Measurements from ENCODE around the gene WFDC9.
"Not testable (repeated sequence)": the region's sequence is repeated elsewhere in the genome, so short reads cannot be mapped to it uniquely, and the experiment has no call there.

Gene WFDC9

GRCh38 chr20:45657038-45657437 is 26.0 kb upstream of the WFDC9 start:
- WGBS, 2 donors (ENCODE audit: extremely low coverage in 2 of 2, insufficient read length in 2 of 2, insufficient replicate concordance in 1 of 2): no CpG with 5 or more reads among the region's 3 CpGs
- H3K23ac ChIP-seq (ENCODE audit: low read depth, low read length, poor library complexity); H3K4me1 ChIP-seq (ENCODE audit: control insufficient read depth in 2 of 2, insufficient read depth in 1 of 2, low read depth in 1 of 2, low read length in 2 of 2); H4K91ac ChIP-seq (ENCODE audit: low read depth, low read length, poor library complexity); H2BK12ac ChIP-seq (ENCODE audit: low read length); H3K36me3 ChIP-seq (replicated peaks in 1 of 2; ENCODE audit: control insufficient read depth in 2 of 2, insufficient read depth in 2 of 2, low read length in 2 of 2); H3K79me1 ChIP-seq (ENCODE audit: low read depth, low read length); H3K9ac ChIP-seq (ENCODE audit: low read depth, low read length, poor library complexity); H3K4me2 ChIP-seq (ENCODE audit: insufficient read depth, low read length, poor library complexity, severe bottlenecking); H2BK120ac ChIP-seq (ENCODE audit: low read depth, low read length); H3K14ac ChIP-seq (ENCODE audit: low read length); H2BK15ac ChIP-seq (ENCODE audit: low read length); H3K4ac ChIP-seq (ENCODE audit: low read length); H2AK5ac ChIP-seq (ENCODE audit: low read depth, low read length); H3K27ac ChIP-seq (replicated peaks; ENCODE audit: low read length); H3K9me3 ChIP-seq (replicated peaks in 1 of 2; ENCODE audit: control insufficient read depth in 2 of 2, insufficient read depth in 1 of 2, low read depth in 1 of 2, low read length in 2 of 2); H2AFZ ChIP-seq (ENCODE audit: low read length); H2BK5ac ChIP-seq (ENCODE audit: low read length); H3K4me3 ChIP-seq (ENCODE audit: low read length in 2 of 2); H4K8ac ChIP-seq (ENCODE audit: low read depth, low read length); H3K18ac ChIP-seq (ENCODE audit: low read length); H3K27me3 ChIP-seq (ENCODE audit: control insufficient read depth in 3 of 3, insufficient read depth in 3 of 3, low read depth in 1 of 3, low read length in 3 of 3); DNase-seq (ENCODE audit: low spot score): not testable (repeated sequence)

- H3K79me1 ChIP-seq (ENCODE audit: low read depth, low read length); H4K91ac ChIP-seq (ENCODE audit: low read depth, low read length, poor library complexity); H2BK120ac ChIP-seq (ENCODE audit: low read depth, low read length); H3K9me3 ChIP-seq (replicated peaks in 1 of 2; ENCODE audit: control insufficient read depth in 2 of 2, insufficient read depth in 1 of 2, low read depth in 1 of 2, low read length in 2 of 2); H2BK5ac ChIP-seq (ENCODE audit: low read length); H2AK5ac ChIP-seq (ENCODE audit: low read depth, low read length); H3K23ac ChIP-seq (ENCODE audit: low read depth, low read length, poor library complexity); H2AFZ ChIP-seq (ENCODE audit: low read length); H3K36me3 ChIP-seq (replicated peaks in 1 of 2; ENCODE audit: control insufficient read depth in 2 of 2, insufficient read depth in 2 of 2, low read length in 2 of 2); H3K4ac ChIP-seq (ENCODE audit: low read length); H3K4me1 ChIP-seq (ENCODE audit: control insufficient read depth in 2 of 2, insufficient read depth in 1 of 2, low read depth in 1 of 2, low read length in 2 of 2); H3K4me2 ChIP-seq (ENCODE audit: insufficient read depth, low read length, poor library complexity, severe bottlenecking); H3K14ac ChIP-seq (ENCODE audit: low read length); H2BK15ac ChIP-seq (ENCODE audit: low read length); H3K4me3 ChIP-seq (ENCODE audit: low read length in 2 of 2); H3K27me3 ChIP-seq (ENCODE audit: control insufficient read depth in 3 of 3, insufficient read depth in 3 of 3, low read depth in 1 of 3, low read length in 3 of 3); H4K8ac ChIP-seq (ENCODE audit: low read depth, low read length); H3K27ac ChIP-seq (replicated peaks; ENCODE audit: low read length); DNase-seq (ENCODE audit: low spot score); H3K18ac ChIP-seq (ENCODE audit: low read length); H3K9ac ChIP-seq (ENCODE audit: low read depth, low read length, poor library complexity); H2BK12ac ChIP-seq (ENCODE audit: low read length): not testable (repeated sequence)
- WGBS, 2 donors (ENCODE audit: extremely low coverage in 2 of 2, insufficient read length in 2 of 2, insufficient replicate concordance in 1 of 2): no CpG with 5 or more reads among the region's 7 CpGs
These were observed 20.6 kb upstream of the WFDC9 start for GRCh38 chr20:45651726-45652125.

GRCh38 chr20:45649312-45649863 is 18.3 kb upstream of the WFDC9 start:
- H2BK15ac ChIP-seq (ENCODE audit: low read length): no peak overlapping the region
- H2BK5ac ChIP-seq (ENCODE audit: low read length): no peak overlapping the region
- peaks cover 0 to 9% of the 10 kb centered on the region in 2 donors for H3K9me3 ChIP-seq (replicated peaks in 1 of 2; ENCODE audit: control insufficient read depth in 2 of 2, insufficient read depth in 1 of 2, low read depth in 1 of 2, low read length in 2 of 2)
- no peak for DNase-seq (ENCODE audit: low spot score)
- no peaks in the 10 kb centered on the region for H3K4me1 ChIP-seq (ENCODE audit: control insufficient read depth in 2 of 2, insufficient read depth in 1 of 2, low read depth in 1 of 2, low read length in 2 of 2)
- H3K27ac ChIP-seq (replicated peaks; ENCODE audit: low read length): no peak overlapping the region
- no peaks in the 10 kb centered on the region for H3K79me1 ChIP-seq (ENCODE audit: low read depth, low read length)
- no peaks in the 10 kb centered on the region for H3K36me3 ChIP-seq (replicated peaks in 1 of 2; ENCODE audit: control insufficient read depth in 2 of 2, insufficient read depth in 2 of 2, low read length in 2 of 2)
- no CpG with 5 or more reads among the region's 6 CpGs for WGBS, 2 donors (ENCODE audit: extremely low coverage in 2 of 2, insufficient read length in 2 of 2, insufficient replicate concordance in 1 of 2)
- H3K18ac ChIP-seq (ENCODE audit: low read length): no peak overlapping the region
- H3K4me2 ChIP-seq (ENCODE audit: insufficient read depth, low read length, poor library complexity, severe bottlenecking): no peak overlapping the region
- H2BK12ac ChIP-seq (ENCODE audit: low read length): no peak overlapping the region
- H2AFZ ChIP-seq (ENCODE audit: low read length): no peak overlapping the region
- no peak overlapping the region for H3K14ac ChIP-seq (ENCODE audit: low read length)
- no peak overlapping the region for H3K4ac ChIP-seq (ENCODE audit: low read length)
- no peak overlapping the region for H4K8ac ChIP-seq (ENCODE audit: low read depth, low read length)
- H2AK5ac ChIP-seq (ENCODE audit: low read depth, low read length): no peak overlapping the region
- H3K4me3 ChIP-seq (ENCODE audit: low read length in 2 of 2): no peak overlapping the region
- H2BK120ac ChIP-seq (ENCODE audit: low read depth, low read length): no peak overlapping the region
- no peaks in the 10 kb centered on the region for H3K27me3 ChIP-seq (ENCODE audit: control insufficient read depth in 3 of 3, insufficient read depth in 3 of 3, low read depth in 1 of 3, low read length in 3 of 3)
- H4K91ac ChIP-seq (ENCODE audit: low read depth, low read length, poor library complexity): no peak overlapping the region
- H3K9ac ChIP-seq (ENCODE audit: low read depth, low read length, poor library complexity): no peak overlapping the region
- H3K23ac ChIP-seq (ENCODE audit: low read depth, low read length, poor library complexity): no peak overlapping the region

- H3K14ac ChIP-seq (ENCODE audit: low read length): peak overlapping the region; percentile 9
- no peak overlapping the region for H4K8ac ChIP-seq (ENCODE audit: low read depth, low read length)
- no peak overlapping the region for H2BK15ac ChIP-seq (ENCODE audit: low read length)
- no peak overlapping the region for H2BK120ac ChIP-seq (ENCODE audit: low read depth, low read length)
- H3K9me3 ChIP-seq (replicated peaks in 1 of 2; ENCODE audit: control insufficient read depth in 2 of 2, insufficient read depth in 1 of 2, low read depth in 1 of 2, low read length in 2 of 2): peaks cover 0 to 9% of the 10 kb centered on the region in 2 donors
- H3K27ac ChIP-seq (replicated peaks; ENCODE audit: low read length): no peak overlapping the region
- H2BK5ac ChIP-seq (ENCODE audit: low read length): no peak overlapping the region
- H3K23ac ChIP-seq (ENCODE audit: low read depth, low read length, poor library complexity): no peak overlapping the region
- H3K9ac ChIP-seq (ENCODE audit: low read depth, low read length, poor library complexity): no peak overlapping the region
- H2BK12ac ChIP-seq (ENCODE audit: low read length): no peak overlapping the region
- no peak overlapping the region for H4K91ac ChIP-seq (ENCODE audit: low read depth, low read length, poor library complexity)
- no CpG with 5 or more reads among the region's 1 CpG for WGBS, 2 donors (ENCODE audit: extremely low coverage in 2 of 2, insufficient read length in 2 of 2, insufficient replicate concordance in 1 of 2)
- H3K79me1 ChIP-seq (ENCODE audit: low read depth, low read length): no peaks in the 10 kb centered on the region
- H3K4me3 ChIP-seq (ENCODE audit: low read length in 2 of 2): no peak overlapping the region
- no peak overlapping the region for H2AFZ ChIP-seq (ENCODE audit: low read length)
- peak overlapping the region; percentile 52 for H2AK5ac ChIP-seq (ENCODE audit: low read depth, low read length)
- no peaks in the 10 kb centered on the region for H3K36me3 ChIP-seq (replicated peaks in 1 of 2; ENCODE audit: control insufficient read depth in 2 of 2, insufficient read depth in 2 of 2, low read length in 2 of 2)
- no peaks in the 10 kb centered on the region for H3K27me3 ChIP-seq (ENCODE audit: control insufficient read depth in 3 of 3, insufficient read depth in 3 of 3, low read depth in 1 of 3, low read length in 3 of 3)
- H3K18ac ChIP-seq (ENCODE audit: low read length): no peak overlapping the region
- H3K4me1 ChIP-seq (ENCODE audit: control insufficient read depth in 2 of 2, insufficient read depth in 1 of 2, low read depth in 1 of 2, low read length in 2 of 2): no peaks in the 10 kb centered on the region
- no peak for DNase-seq (ENCODE audit: low spot score)
- no peak overlapping the region for H3K4ac ChIP-seq (ENCODE audit: low read length)
- no peak overlapping the region for H3K4me2 ChIP-seq (ENCODE audit: insufficient read depth, low read length, poor library complexity, severe bottlenecking)
These were observed 16.5 kb upstream of the WFDC9 start for GRCh38 chr20:45647441-45648050.
